22Rv1 (cell line): ENCODE data around the gene UBE3B.

Experiments
- H3K27ac ChIP-seq: fragments of 450-650 bp; 2 replicates; pipeline ENCODE4 v1.5.1; 2017
- CTCF ChIP-seq: fragments of 450-650 bp; IDR thresholded peaks from 2 replicates; pipeline ENCODE4 v1.5.1; 2017; ENCODE audit warnings: mild to moderate bottlenecking
- ZFX ChIP-seq: fragments of 450-650 bp; IDR thresholded peaks from 2 replicates; pipeline ENCODE4 v1.6.1; 2017; ENCODE audit warnings: antibody characterized with exemption, borderline replicate concordance

UBE3B gene

GRCh38 chr12:109559601-109560000, 82.2 kb downstream of the UBE3B start:
- TF ChIP-seq CTCF (no peak), ZFX (no peak)
- no peak overlapping the region for H3K27ac ChIP-seq

GRCh38 chr12:109560867-109561710, 83.7 kb downstream of the UBE3B start:
- H3K27ac ChIP-seq = peak overlapping the region; percentile 31; the same call in 1 of the 2 replicates
- TF ChIP-seq ZFX = no peak
- no peak for TF ChIP-seq CTCF

GRCh38 chr12:109561711-109562030, 84.2 kb downstream of the UBE3B start:
- peak overlapping the region; percentile 31; the same call in 1 of the 2 replicates for H3K27ac ChIP-seq
- TF ChIP-seq ZFX (no peak), CTCF (no peak)

GRCh38 chr12:109562871-109563270, 85.4 kb downstream of the UBE3B start:
- TF ChIP-seq ZFX (no peak), CTCF (no peak)

GRCh38 chr12:109563291-109564284, 86.2 kb downstream of the UBE3B start:
- TF ChIP-seq ZFX (no peak), CTCF (no peak)
- H3K27ac ChIP-seq = no peak overlapping the region

More at GRCh38 chr12:109562871-109563270, 85.4 kb downstream of the UBE3B start:
- H3K27ac ChIP-seq = peak overlapping the region; percentile 31; the same call in 1 of the 2 replicates

- TF ChIP-seq ZFX (no peak), CTCF (no peak)
- peak overlapping the region; percentile 85 for H3K27ac ChIP-seq
Observed at GRCh38 chr12:109566424-109566823, 89.0 kb downstream of the UBE3B start.

GRCh38 chr12:109567296-109567695, 89.9 kb downstream of the UBE3B start:
- TF ChIP-seq ZFX (no peak), CTCF (no peak; the same call in 1 of the 2 replicates)
- H3K27ac ChIP-seq = peak overlapping the region; percentile 85
